GM18520 (cell line): ENCODE results near the gene C4orf36.

Experiments used
- ATAC-seq: cut with Tn5 transposase; IDR thresholded peaks from one replicate; pipeline ENCODE4 v1.9.1; 2021; ENCODE audit not compliant: unreplicated experiment

The C4orf36 gene

GRCh38 chr4:86857341-86858052, 34.7 kb downstream of the C4orf36 start:
- no peak for ATAC-seq

- no peak for ATAC-seq
These were observed 35.3 kb downstream of the C4orf36 start for GRCh38 chr4:86856896-86857295.

- ATAC-seq, result no peak
These were observed 36.6 kb downstream of the C4orf36 start for GRCh38 chr4:86855572-86855971.

- ATAC-seq, result no peak
These were observed 39.0 kb downstream of the C4orf36 start for GRCh38 chr4:86853209-86853608.

DNA sequence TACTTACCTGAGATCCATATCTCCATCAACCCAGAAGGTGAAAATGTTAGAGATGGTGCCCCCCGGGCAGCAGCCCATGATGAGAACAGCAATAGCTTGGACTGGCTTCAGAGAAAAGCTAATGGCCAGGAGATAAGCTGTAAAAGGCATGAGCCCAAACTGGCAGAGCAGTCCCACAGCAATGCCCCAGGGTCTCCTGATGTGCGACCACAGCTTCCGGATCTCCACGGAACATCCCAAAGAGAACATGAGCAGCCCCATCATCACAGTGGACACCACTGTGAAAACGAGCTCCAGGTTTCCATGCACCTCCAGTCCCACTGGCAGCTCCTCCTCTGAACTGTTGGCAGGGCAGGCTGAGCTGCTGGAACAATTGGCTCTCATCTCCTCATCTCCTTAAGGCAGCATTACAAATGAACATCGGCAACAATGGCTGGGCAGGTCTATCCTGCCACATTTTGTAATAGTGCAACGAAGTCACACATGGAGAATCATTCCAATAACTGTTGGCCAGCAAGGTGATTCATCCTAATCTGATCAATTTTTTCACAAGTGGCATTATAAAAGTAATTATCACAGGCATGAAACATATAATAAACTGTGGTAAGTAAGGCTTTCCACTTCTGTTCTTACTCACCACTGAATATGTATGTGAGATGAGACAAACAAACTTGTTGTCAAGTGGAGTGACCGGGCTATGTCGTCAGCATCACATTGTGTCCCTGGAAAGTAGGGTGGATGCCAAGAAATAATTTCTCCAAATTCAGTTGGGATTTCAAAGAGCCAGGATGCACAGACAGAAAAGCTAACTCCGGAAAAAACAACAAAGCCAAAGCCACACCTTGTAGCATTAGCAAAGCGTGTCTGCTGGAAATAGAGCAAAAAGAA, 43.2 kb downstream of the C4orf36 start, which contains the start of gene SLC10A6:
SLC10A6 (minus strand) TSS at position 653 of the 888 bp plus-strand sequence; CDS start at position 384, 269 bp downstream.
- ATAC-seq, result no peak

DNA sequence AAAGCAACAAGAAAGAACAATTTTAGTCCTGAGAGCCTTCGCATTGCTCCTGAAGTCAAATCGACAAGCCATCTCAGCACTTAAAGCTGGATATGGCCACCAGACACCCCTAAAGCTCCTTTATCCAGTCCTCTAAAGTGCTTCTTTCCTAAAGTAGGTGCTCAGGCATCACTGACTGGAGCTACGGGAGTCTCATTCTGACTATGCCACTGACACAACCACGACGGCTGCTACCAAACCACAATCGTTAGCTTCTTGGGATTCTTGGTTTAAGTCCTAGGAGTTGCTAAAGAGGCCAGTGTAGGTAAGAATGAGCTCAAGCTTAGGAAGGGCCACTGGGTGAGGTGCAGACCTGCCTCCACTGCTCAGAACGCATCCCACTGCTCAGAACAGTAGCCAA, 44.1 kb downstream of the C4orf36 start:
- ATAC-seq, result no peak

- no peak for ATAC-seq
These were observed 44.7 kb downstream of the C4orf36 start for GRCh38 chr4:86847571-86847970.

- ATAC-seq, result no peak
These were observed 45.3 kb downstream of the C4orf36 start for GRCh38 chr4:86846921-86847320.

DNA sequence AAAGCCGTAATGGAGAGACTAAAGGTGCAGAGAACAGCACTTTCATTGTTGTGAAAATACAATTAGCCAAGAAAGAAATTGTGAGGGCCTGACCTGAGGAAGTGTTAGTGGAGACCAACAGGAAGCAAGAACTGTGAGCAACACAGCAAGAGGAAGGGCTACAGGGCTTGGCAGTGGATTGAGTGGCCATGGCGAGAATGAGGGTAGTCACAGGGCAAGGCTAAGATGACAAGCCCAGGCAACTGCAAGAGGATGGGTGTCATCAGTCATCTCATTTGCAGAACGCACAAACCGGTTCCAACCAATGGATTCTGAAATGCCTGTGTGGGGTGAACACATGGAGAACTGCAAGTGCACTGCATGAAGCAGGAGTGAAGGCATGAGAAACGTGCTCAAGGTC, 46.6 kb downstream of the C4orf36 start:
- no peak for ATAC-seq

- ATAC-seq, result no peak
These were observed 50.9 kb downstream of the C4orf36 start for GRCh38 chr4:86841309-86841708.

DNA sequence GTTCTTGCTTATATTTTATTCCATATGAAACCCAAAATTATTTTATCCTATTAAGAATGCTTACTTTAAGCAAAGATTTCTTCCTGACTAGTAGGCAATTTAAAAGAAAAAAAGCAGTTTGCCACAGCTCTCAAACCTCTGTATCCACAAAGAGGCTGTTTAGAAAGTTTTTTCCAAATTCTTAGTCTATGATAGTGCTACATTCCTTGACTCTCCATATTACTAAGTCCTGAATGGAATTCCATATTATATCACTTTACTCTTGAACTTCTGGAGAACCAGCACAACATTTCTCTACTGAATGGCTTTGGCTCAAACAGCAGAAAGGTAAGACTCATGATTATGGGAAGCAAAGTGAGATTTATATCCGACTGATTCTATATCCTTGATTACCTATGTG, 51.4 kb downstream of the C4orf36 start:
- no peak for ATAC-seq

DNA sequence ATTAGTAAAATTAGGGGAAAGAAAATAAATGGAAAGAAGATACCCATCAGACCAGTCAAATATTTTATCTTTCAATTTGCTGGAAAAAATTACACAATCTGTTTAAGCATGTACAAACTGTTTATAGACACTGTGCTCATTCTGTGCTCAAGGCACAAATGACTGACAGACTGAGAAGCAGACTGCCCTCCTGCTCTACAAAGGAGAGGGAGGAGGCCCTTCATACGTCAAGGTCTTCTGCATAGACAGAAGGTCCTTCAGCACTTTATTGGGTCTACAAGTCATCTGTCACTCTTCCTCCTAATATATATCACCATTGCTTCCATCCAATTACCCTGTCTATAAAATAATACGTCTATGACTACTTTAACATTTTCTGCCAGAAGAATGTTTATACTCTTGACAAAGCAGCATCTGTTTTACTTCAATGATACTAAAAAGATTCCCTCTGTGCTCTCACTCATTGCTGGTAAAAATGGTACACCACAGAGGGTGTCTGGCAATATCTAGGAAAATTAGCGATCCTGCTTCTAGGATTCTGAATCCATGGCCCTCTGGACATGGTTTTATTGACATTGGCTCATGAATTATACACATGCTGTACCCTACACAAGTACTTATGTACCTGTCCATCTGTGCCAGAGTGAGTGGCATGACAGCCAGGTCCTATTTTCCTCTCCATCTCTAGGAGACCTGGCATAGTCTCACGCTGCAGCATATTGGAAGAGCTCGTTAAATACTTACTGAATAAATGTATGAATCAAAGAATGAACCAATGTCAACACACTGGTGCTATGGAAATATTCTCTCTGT, 54.3 kb downstream of the C4orf36 start:
- ATAC-seq, result no peak

- ATAC-seq, result no peak
These were observed 56.5 kb downstream of the C4orf36 start for GRCh38 chr4:86835677-86836076.

DNA sequence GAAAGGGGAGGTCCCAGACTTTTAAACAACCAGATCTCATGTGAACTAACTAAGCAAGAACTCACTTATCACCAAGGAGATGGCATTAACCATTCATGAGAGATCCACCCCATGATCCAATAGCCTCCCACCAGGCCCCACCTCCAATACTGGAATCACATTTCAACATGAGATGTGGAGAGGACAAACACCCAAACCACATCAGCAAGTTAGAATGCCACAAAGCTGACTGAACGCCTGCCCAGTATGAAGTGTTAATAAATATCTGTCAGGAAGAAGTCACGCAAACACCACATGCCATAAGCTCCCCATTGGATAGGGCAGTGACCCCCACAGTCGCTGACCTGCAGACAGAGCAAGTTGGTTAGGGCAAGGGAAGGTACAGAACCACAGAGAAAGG, 57.3 kb downstream of the C4orf36 start:
- ATAC-seq, result no peak

DNA sequence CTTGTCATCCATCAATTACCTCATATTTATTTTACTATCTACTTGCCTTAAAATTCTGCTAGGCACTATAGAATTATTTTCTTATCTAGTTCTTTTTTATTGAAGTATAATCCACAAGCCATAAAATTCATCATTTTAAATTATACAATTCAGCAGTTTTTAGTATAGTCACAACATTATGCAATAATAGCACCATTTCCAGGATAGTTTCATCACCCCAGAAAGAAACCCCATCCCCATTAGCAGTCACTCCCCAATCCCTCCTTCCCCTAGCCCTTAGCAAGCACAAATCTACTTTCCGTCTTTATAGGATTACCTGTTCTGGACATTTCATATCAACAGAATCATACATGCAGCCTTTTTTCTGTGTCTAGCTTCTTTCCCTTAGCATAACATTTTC, 58.6 kb downstream of the C4orf36 start:
- ATAC-seq, result no peak

DNA sequence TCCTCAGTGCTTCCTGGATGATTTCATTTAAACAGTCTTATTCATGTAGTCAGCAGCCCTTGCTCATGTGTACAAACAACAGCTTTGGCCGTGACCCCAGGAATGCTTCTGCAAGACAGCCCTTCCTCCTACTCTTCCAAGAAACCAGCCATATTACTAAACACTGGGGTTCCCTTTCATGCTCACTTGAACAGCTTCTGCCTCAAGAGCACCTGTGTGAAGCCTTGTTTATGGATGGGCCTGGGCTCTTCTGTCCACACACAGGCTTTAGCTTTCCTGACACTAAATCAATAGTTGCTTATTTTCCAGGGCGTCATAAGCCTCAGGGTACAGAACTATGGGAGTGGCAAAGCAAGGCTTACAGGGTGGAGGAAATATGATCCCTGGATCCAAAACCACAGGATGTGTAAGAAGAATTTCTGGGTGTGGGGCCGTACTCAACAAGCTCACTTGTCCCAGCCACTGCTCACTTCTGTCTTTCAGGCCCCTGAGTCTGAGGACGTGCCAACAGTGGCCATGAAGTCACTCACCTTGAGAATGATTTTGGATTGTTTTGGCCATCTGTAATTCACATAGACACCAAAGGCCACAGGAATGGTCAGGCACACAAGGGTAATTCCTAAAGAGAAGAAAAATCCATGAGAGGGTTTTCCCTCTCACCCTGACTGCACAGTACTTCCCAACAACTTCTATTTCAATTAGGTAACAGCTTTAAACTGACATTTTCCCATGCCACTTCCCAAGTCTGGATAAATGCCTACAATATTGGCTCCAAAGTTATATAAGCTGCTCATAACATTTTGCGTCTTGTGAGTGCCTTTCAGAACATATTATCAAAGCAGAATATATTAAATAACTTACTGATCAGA, 60.7 kb downstream of the C4orf36 start:
- no peak for ATAC-seq
